ENCODE measurements around the gene SLC34A2. TPM values are rescaled to one million over a fixed set of nuclear protein-coding genes. Genes with fewer than 3 reads are reported as not detected.

Gene SLC34A2
- total and polyA plus RNA-seq, 2 experiments from 2014 or later, result 0.73 to 0.80 TPM

DNA sequence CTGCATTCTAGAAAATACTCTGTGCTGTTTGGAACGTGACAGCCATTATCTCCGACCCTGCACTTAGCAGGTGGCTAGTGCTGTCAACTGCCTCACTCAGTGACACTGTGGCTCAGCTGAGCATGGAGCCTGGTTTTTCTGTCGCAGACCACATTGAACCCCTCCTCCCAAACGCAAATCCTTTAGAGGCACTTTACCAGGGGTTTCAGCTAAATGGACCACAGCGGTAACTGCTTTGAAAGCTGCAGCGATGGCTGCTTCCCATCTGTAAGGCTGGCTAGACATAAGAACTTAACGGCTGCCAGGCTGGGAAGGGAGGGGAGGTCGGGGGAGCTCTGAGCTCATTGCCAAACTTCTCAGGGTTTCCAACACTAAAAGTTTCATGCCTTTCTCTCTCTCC is 8.1 kb downstream of the SLC34A2 start:
- no peaks in the 10 kb centered on the region for H3K27me3 ChIP-seq (ENCODE audit: insufficient read depth)
- Mint-ChIP-seq H3K4me3 (no peak overlapping the region), H3K9me3 (no peaks in the 10 kb centered on the region), H3K27me3 (ENCODE audit: insufficient read depth, low read depth, poor library complexity) (peaks cover 3% of the 10 kb centered on the region), H3K36me3 (ENCODE audit: low read depth) (peaks cover 10% of the 10 kb centered on the region; the same call in 2 of the 3 replicates), H3K4me1 (peaks cover 15% of the 10 kb centered on the region), H3K27ac (no peak overlapping the region)
- H3K9me2 ChIP-seq (ENCODE audit: insufficient read depth), result no peaks in the 10 kb centered on the region
- no peaks in the 10 kb centered on the region for H3K36me3 ChIP-seq (ENCODE audit: insufficient read depth)
- no peaks in the 10 kb centered on the region for H4K20me1 ChIP-seq (replicated peaks; ENCODE audit: insufficient read depth)
- DNase-seq (ENCODE audit: low spot score) (no peak), ATAC-seq (peak; percentile 52)
- H3K79me2 ChIP-seq (replicated peaks; ENCODE audit: insufficient read depth), result no peaks in the 10 kb centered on the region
- H3K4me3 ChIP-seq, result no peak overlapping the region
- no peak overlapping the region for H2AFZ ChIP-seq
- H3K27ac ChIP-seq (ENCODE audit: low read depth), result no peak overlapping the region
- peaks cover 6% of the 10 kb centered on the region; the same call in 1 of the 2 replicates for H3K4me1 ChIP-seq (ENCODE audit: insufficient read depth)
- no peaks in the 10 kb centered on the region for H3F3A ChIP-seq (replicated peaks; ENCODE audit: low read depth)
- H3K4me2 ChIP-seq, result no peak overlapping the region
- no peak for TF ChIP-seq EZH2phosphoT487 (IDR thresholded peaks at IDR 0.05; ENCODE audit: unreplicated experiment)
- TF ChIP-seq, protein P1, sequence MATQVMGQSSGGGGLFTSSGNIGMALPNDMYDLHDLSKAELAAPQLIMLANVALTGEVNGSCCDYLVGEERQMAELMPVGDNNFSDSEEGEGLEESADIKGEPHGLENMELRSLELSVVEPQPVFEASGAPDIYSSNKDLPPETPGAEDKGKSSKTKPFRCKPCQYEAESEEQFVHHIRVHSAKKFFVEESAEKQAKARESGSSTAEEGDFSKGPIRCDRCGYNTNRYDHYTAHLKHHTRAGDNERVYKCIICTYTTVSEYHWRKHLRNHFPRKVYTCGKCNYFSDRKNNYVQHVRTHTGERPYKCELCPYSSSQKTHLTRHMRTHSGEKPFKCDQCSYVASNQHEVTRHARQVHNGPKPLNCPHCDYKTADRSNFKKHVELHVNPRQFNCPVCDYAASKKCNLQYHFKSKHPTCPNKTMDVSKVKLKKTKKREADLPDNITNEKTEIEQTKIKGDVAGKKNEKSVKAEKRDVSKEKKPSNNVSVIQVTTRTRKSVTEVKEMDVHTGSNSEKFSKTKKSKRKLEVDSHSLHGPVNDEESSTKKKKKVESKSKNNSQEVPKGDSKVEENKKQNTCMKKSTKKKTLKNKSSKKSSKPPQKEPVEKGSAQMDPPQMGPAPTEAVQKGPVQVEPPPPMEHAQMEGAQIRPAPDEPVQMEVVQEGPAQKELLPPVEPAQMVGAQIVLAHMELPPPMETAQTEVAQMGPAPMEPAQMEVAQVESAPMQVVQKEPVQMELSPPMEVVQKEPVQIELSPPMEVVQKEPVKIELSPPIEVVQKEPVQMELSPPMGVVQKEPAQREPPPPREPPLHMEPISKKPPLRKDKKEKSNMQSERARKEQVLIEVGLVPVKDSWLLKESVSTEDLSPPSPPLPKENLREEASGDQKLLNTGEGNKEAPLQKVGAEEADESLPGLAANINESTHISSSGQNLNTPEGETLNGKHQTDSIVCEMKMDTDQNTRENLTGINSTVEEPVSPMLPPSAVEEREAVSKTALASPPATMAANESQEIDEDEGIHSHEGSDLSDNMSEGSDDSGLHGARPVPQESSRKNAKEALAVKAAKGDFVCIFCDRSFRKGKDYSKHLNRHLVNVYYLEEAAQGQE (IDR thresholded peaks at IDR 0.05; ENCODE audit: unreplicated experiment), result no peak

DNA sequence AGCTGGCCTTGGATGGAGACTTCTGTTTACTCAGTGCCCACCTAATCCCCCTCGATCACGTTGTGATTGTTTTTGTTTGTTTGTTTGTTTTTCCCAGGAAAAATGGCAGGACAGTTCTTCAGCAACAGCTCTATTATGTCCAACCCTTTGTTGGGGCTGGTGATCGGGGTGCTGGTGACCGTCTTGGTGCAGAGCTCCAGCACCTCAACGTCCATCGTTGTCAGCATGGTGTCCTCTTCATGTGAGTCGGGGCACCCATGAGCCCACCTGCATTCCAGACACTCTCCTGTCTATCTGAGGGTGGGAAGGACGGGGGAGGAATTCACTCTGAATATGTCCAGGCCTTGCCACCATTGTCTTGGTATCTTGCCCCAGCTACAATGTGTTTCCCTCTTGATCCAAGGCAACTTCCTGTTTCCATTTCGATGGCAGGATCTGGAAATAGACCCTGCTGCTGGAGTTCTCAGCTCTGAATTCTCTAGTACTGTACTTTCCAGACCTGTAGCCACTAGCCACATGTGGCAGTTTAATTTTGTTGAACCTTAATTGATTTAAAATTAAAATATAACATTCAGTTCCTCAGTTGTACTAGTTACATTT is 10.5 kb downstream of the SLC34A2 start:
- H3K4me3 ChIP-seq, result no peak overlapping the region
- no peak overlapping the region for H3K4me3 Mint-ChIP-seq
- no peak overlapping the region for H3K27ac Mint-ChIP-seq
- no peaks in the 10 kb centered on the region for H3K27me3 ChIP-seq (ENCODE audit: insufficient read depth)
- H3K4me1 Mint-ChIP-seq, result peaks cover 15% of the 10 kb centered on the region
- no peaks in the 10 kb centered on the region for H3K79me2 ChIP-seq (replicated peaks; ENCODE audit: insufficient read depth)
- no peaks in the 10 kb centered on the region for H3K9me2 ChIP-seq (ENCODE audit: insufficient read depth)
- no peak for DNase-seq (ENCODE audit: low spot score)
- no peaks in the 10 kb centered on the region for H3F3A ChIP-seq (replicated peaks; ENCODE audit: low read depth)
- no peak for ATAC-seq
- peaks cover 10% of the 10 kb centered on the region; the same call in 2 of the 3 replicates for H3K36me3 Mint-ChIP-seq (ENCODE audit: low read depth)
- H4K20me1 ChIP-seq (replicated peaks; ENCODE audit: insufficient read depth), result no peaks in the 10 kb centered on the region
- H3K9me3 Mint-ChIP-seq, result no peaks in the 10 kb centered on the region
- H3K36me3 ChIP-seq (ENCODE audit: insufficient read depth), result no peaks in the 10 kb centered on the region
- no peak overlapping the region for H3K4me2 ChIP-seq
- peaks cover 5% of the 10 kb centered on the region for H3K27me3 Mint-ChIP-seq (ENCODE audit: insufficient read depth, low read depth, poor library complexity)
- TF ChIP-seq, protein P1 (IDR thresholded peaks at IDR 0.05; ENCODE audit: unreplicated experiment), result no peak
- TF ChIP-seq NANOG (IDR thresholded peaks at IDR 0.05; ENCODE audit: borderline replicate concordance), result no peak
- no peak overlapping the region for H3K27ac ChIP-seq (ENCODE audit: low read depth)
- H3K4me1 ChIP-seq (ENCODE audit: insufficient read depth), result peaks cover 6% of the 10 kb centered on the region; the same call in 1 of the 2 replicates
- H2AFZ ChIP-seq, result no peak overlapping the region

Data from GM23338 (cell line).